GM18505 (cell line): Measurements from ENCODE around the gene NAV2.

Source experiments
- ATAC-seq: cut with Tn5 transposase; IDR thresholded peaks from one replicate; pipeline ENCODE4 v1.9.1; 2021; ENCODE audit not compliant: unreplicated experiment
- POLR2A ChIP-seq: IDR thresholded peaks from 4 replicates; pipeline ENCODE4 v1.6.1; 2011; ENCODE audit warnings: borderline replicate concordance; ENCODE audit not compliant: insufficient read depth, insufficient read length; ENCODE audit errors: extremely low read depth

NAV2 gene

DNA sequence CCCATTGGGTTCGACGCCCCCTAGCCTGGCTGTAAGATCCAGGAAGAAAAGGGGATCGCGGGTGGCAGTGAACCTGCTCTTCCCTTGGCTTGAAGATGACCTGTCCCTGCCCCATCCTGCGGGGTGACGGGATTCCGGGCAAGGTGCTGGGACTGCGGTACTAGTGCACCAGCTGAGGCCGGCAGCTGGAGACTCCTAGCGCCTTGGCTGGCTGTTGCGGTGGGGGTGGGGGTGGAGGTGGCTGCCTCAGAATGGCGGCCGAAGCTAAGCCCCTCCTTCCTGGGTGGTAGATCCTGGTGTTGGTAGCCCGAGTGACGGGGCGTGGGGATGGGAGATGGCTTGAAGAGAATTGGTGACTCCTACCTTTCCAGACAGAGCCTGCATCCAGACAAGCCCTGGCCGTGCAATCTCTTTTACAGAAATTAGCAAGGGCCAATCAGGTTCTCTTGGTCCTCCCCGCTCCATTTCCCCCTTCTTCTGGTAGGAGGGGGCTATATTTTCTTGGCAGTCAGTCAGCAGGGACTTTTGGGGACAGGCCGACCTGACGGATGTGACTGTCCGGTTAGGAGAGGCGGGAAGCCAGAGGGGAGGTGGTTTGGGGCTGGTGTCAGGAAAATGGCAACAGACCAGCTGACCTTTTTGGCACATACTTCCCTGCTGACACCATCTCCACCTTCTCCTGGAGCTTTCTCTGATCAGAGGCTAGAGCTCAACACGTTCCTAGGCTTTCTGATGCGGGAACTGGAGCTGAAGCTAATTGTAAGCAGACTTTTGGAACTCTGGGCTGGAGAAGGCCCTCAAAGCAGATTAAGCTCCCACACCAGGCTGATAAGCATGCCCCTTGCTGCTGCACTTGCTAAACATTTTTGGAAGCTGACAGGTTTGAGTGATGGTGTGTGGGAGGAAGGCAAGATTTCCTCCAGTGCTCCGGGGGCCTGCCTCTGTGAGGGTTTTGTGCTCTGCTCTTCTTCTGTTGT lies 2.0 kb downstream of the NAV2 start:
- no peak for ATAC-seq
- no peak for TF ChIP-seq POLR2A

DNA sequence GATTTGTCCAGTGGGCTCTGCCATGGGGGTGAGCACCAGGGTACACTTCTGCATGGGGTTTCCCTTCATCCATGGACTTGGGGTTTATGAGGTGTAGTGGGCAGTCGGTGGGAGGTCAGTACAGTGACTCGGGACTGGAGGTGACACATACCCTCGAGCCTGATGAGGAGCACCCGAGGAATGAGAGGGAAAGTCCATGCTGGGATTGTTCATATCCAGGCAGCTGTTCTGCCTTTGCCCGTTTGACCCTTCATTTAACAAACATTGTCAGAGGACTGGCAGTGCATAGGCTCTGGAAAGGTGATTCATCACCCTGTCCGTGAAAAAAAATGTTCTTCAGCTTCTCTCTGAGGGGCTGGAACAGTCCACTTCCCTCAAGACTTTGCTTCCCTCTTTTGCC lies 2.7 kb downstream of the NAV2 start:
- ATAC-seq = no peak

DNA sequence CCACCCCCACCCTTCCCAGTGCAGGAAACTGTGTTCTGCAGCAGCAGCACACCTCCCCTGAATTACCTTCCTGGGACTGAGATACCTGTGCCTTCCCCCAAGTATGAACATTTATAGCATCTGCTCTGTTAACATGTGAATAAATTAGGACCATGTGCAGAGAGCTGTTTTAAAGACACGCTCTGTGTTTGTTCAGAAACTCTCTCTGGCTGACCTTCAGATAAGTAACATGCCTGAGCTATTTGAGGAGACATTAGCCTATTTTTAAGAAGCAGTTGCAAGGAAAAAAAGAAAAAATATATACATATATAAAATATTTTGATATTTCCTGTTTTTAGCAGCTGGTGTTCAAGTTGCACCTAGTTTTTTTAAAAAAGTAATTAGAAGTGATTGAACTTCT lies 5.4 kb downstream of the NAV2 start:
- no peak for TF ChIP-seq POLR2A

More for the DNA sequence above, 2.7 kb downstream of the NAV2 start:
- no peak for TF ChIP-seq POLR2A

DNA sequence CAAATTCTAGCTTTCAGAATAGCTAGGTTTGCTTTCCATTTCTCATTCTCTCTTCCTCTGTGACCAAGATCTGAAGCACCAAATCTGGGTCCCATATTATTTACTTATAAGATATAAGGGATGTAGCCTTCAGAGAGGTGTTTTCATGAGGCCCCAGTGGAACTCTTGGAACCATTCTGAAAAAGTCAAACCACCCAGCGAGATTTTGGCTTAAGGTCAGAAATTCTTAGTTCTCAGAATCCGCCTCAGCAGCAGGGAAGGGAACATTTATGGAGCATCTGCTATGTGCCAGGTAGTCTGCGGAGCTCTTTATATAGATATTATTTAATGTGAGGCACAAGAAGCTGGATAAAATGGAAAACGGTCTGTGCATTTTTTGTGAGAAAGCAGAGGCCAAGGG lies 6.3 kb downstream of the NAV2 start:
- no peak for TF ChIP-seq POLR2A

More for the DNA sequence above, 5.4 kb downstream of the NAV2 start:
- no peak for ATAC-seq

DNA sequence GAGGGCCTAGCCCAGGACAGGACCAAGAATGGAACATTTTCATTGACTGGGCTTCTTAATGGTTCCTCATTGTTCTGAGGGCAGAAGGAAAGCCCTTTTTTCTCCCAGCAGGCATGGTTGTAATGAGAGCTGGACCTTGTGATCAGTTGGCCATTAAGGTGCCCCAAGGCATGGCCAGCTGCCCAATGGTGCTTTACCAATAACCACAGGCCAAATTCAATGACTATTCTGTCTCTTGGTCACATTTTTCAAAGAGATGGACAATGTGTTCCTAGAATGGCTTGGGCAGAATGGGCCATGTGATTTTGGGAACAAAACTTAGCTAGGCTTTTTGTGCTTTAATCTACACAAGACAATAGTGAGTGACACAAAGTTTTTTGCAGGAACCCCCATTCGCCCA lies 7.3 kb downstream of the NAV2 start:
- ATAC-seq = no peak
- no peak for TF ChIP-seq POLR2A

More for the DNA sequence above, 6.3 kb downstream of the NAV2 start:
- ATAC-seq = no peak

DNA sequence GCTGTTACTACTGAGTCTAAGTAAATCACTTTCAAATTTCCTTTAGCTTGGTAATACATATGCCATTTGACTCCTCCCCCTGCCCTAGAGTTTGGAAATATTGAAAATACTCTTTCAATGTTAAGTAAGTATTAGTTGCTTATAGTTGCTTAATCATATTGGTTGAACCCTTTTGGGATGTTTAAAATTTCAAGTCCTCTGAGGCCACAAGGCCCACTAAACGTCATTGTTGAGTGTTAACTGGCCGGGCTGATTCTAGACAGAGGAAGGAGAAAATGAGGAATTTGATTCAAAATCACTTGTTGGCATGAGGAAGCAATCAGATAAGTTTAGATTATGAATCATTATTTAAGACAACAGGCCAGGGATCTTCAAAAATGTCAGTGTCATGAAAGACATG lies 8.5 kb downstream of the NAV2 start:
- TF ChIP-seq POLR2A = no peak
- ATAC-seq = no peak

DNA sequence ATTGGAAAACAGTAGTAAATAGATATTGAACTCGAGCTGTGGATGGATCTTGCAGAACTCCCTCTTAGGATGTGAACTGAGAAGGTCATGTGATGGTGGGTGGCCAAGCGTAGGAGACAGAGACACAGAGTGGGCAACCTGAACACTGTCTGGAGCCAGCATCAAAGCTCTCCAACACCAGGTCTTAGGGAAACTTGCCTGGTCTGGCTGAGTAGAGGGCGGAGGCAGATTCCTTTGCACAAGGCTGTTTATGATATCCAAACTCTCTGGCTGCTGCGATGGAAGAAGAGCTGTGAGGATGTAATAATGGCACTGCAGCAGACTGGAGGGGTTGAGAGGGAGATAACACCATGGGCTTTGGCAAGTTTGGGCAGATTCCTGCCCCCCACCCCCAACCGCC lies 10.1 kb downstream of the NAV2 start:
- ATAC-seq = no peak
- no peak for TF ChIP-seq POLR2A

DNA sequence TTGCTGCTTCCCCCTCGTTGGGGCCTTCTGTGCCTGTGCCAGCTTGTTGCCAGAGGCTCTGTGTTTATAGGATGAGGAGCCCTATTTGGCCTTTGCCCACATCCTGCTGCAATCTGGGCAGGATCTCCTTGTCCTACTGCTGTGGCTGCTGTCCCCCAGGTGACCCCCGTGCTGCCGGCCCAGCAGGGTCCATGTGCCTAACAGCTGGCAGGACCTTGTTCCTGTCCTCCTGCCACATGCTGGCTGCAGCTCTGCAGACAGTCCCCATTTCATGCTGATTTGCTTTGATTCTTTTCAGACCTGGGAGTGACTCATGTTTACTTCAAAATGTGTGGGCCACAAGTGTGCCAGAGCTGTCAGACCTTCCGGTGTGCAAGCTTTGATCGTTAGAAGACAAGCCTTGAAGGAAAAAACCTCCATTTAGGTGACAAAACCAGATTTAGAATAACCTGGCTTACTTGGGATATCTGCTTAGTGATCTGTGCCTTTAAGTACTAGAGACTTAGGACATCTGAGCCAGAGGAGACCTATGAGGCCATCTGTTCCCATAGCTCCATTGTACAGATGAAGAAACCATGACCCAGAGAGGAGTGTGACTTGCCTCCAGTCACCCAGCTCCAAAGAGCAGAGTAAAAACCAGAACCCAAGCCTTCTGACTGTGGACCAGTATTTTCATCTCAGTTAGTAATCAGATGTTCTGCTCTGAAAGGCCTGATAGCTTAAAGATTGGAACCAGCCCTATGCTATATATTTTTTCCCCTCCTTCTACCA lies 11.1 kb downstream of the NAV2 start:
- no peak for ATAC-seq
- no peak for TF ChIP-seq POLR2A

DNA sequence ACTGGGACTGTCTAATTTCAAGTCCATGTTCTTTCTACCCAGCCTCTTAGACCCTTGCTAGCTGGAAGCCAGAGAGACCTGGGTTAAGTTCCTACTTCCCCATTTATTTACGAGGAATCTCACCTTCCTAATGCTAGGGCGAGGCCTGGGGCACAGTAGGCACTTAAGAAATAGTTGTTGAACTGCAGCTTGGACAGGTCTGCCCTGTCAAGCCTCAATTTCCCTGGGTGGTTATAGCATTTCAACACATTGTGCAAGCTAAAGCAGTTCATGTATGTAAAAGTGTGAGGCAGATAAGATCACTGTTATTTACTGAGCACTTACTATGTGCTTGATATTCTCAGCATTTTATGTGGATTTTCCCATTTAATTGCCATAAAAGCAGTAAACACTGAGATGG lies 12.1 kb downstream of the NAV2 start:
- no peak for TF ChIP-seq POLR2A
- no peak for ATAC-seq

DNA sequence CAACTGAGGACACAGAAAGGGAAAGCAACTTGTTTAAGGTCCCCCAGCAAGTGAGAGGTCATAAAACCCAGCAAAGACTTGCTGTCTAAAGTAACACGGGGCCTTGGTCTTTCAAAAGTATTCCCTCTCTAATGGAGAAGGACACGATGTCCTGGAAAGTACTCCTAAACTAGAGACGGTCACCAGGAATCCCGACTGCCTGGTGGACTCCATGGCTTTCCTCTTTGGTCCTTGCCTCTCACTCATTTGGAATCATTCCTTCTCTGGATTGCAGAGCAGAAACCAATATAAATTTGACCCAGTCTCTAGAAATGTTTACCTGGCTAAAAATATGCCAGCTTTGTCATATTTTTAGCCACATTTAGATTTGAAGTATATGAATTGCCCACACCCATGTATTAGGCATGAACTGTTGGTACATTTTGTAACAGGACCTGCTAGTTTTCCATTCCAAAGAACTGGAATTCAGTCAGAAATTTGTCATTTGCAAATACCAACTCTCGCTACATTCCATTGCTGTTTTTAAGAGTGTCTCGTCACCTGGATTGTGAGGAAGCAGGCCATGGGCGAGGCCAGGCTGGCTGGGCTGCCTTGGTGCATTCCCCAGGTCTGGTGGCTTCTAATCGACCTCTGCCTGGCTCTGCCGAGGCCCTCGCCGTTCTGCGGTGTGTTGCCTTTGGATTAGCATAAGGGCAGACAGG lies 12.9 kb downstream of the NAV2 start:
- no peak for TF ChIP-seq POLR2A
- ATAC-seq = no peak

DNA sequence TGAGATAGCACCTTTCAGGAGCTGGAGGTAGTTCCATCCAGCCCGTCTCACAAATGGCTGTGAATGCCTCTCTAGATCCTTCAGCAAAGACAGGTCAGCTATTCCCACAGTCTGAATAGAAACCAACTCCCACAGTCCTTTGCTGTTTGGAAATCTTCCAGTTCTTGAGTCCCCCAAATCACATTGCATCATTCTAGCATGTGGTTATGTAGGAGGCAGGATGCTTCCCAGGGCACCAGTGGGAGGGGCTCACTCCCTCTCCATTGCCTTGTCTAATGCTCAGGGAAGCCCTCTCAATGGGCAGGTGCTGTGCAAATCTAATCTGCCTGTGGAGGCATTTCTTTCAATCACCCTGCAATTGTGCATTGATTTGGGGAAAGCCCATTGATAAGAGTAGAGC lies 14.6 kb downstream of the NAV2 start:
- ATAC-seq = no peak
- no peak for TF ChIP-seq POLR2A

DNA sequence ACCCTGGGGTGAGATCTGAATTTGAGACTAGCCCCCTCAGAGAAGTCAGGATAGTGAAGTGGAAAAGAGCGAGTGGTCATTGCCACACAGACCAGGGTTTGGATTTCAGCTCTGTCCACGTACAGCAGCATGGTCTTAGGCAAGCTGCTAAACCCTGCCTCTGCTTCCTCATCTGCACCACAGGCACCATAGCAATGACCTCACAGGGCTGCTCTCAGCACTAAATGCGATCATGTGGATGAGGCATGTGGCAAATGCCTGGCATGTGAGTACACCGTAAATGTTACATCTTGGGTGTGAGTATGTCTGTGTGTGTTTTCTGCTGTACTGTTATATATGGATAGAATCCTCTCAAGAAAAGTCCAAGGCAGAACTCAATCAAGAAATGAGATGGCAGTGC lies 15.8 kb downstream of the NAV2 start:
- ATAC-seq = no peak
- TF ChIP-seq POLR2A = no peak

DNA sequence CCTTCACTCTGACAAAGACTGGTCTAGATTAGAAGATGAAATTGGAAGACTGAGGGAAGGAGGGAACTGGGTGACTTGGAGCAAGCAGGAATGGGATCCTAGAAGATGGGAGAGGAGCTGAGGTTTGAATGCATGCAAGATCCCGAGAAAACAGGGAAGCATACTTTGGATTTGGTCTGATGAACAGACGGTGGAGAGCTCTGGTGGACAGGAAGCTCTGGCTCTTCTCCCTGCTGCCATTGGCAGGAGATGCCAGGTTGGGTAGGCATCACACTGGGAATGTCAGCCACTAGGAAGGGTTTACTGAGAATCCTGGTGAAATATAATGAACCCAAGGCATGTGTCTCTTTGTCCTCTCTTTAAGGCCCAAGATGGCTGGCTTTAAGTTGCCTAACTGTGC lies 16.5 kb downstream of the NAV2 start:
- no peak for TF ChIP-seq POLR2A
- ATAC-seq = no peak
